Hepatocyte (in vitro differentiated cells): Measurements from ENCODE around the gene PRRC2C. TPM values are rescaled to one million over a fixed set of nuclear protein-coding genes. Genes with fewer than 3 reads are reported as not detected.

Experiments used
- DNase-seq: peaks from one replicate; pipeline ENCODE4 v3.0.0-alpha.2; 2016; ENCODE audit warnings: low spot score
- H2AFZ ChIP-seq: fragments of 200-600 bp; sonication (generic); 2 replicates; pipeline ENCODE4 v1.6.0; 2016; ENCODE audit warnings: antibody characterized with exemption, mild to moderate bottlenecking
- H3K27ac ChIP-seq: fragments of 200-600 bp; sonication (generic); 2 replicates; pipeline ENCODE4 v1.5.1; 2016; ENCODE audit warnings: mild to moderate bottlenecking
- H3K27me3 ChIP-seq: fragments of 200-600 bp; sonication (generic); 2 replicates; pipeline ENCODE4 v1.6.1; 2016
- H3K36me3 ChIP-seq: fragments of 200-600 bp; sonication (generic); replicated peaks from 2 replicates; pipeline ENCODE4 v1.5.1; 2016; ENCODE audit warnings: low read depth; ENCODE audit not compliant: insufficient read depth
- H3K4me1 ChIP-seq: fragments of 200-600 bp; sonication (generic); 2 replicates; pipeline ENCODE4 v1.5.1; 2016; ENCODE audit warnings: mild to moderate bottlenecking, moderate library complexity; ENCODE audit not compliant: insufficient read depth
- H3K4me2 ChIP-seq: fragments of 200-600 bp; sonication (generic); 2 replicates; pipeline ENCODE4 v1.6.0; 2016
- H3K4me3 ChIP-seq: fragments of 200-600 bp; sonication (generic); 2 replicates; pipeline ENCODE4 v1.5.1; 2016; ENCODE audit warnings: mild to moderate bottlenecking
- H3K79me2 ChIP-seq: fragments of 200-600 bp; sonication (generic); 2 replicates; pipeline ENCODE4 v1.6.0; 2017; ENCODE audit warnings: mild to moderate bottlenecking
- H3K9me2 ChIP-seq: fragments of 200-600 bp; sonication (generic); replicated peaks from 2 replicates; pipeline ENCODE4 v1.6.0; 2017; ENCODE audit warnings: mild to moderate bottlenecking; ENCODE audit not compliant: insufficient read depth
- H3K9me3 ChIP-seq: fragments of 200-600 bp; sonication (generic); 2 replicates; pipeline ENCODE4 v1.5.1; 2016; ENCODE audit warnings: low read depth, mild to moderate bottlenecking
- H4K20me1 ChIP-seq: fragments of 200-600 bp; sonication (generic); 2 replicates; pipeline ENCODE4 v1.6.0; 2016; ENCODE audit warnings: mild to moderate bottlenecking; ENCODE audit not compliant: insufficient read depth, poor library complexity, severe bottlenecking
- CTCF ChIP-seq: fragments of 200-600 bp; sonication (generic); IDR thresholded peaks from 2 replicates; pipeline ENCODE4 v1.5.1; 2016; ENCODE audit warnings: antibody characterized with exemption, mild to moderate bottlenecking; ENCODE audit not compliant: poor library complexity
- EZH2 ChIP-seq: fragments of 200-600 bp; sonication (generic); IDR thresholded peaks from 2 replicates; pipeline ENCODE4 v1.6.1; 2016; ENCODE audit warnings: antibody characterized with exemption, mild to moderate bottlenecking, borderline replicate concordance
- EZH2phosphoT487 ChIP-seq: fragments of 200-600 bp; sonication (generic); IDR thresholded peaks from one replicate; pipeline ENCODE4 v1.6.1; 2018; ENCODE audit warnings: antibody characterized with exemption, mild to moderate bottlenecking, low read depth, moderate library complexity; ENCODE audit not compliant: unreplicated experiment, severe bottlenecking
- WGBS: methylation state at CpG from one replicate; pipeline ENCODE4 v1.1.6; 2016; ENCODE audit warnings: low lambda C conversion rate; ENCODE audit errors: missing lambda C conversion rate; 5-methylcytosine and 5-hydroxymethylcytosine counted together
- polyA plus RNA-seq: library from polyadenylated mRNA; unstranded; fragments of >200 nt; fragmentation: Nextera tagmentation; extraction: Ambion mirVana; gene quantifications from 2 replicates; pipeline ENCODE4 v1.2.1, GENCODE V29; 2016
- total RNA-seq: library from RNA; depleted of rRNA; stranded (reverse); fragments of >200 nt; gene quantifications from 2 replicates; pipeline ENCODE4 v1.2.3, GENCODE V29; 2014

Gene PRRC2C
- total and polyA plus RNA-seq, 2 experiments from 2014 or later = 85.2 to 120 TPM

GRCh38 chr1:171484760-171485374 lies 463 bp upstream of the PRRC2C start:
- no peak for DNase-seq
- H3K27me3 ChIP-seq = no peaks in the 10 kb centered on the region
- peaks cover 20% of the 10 kb centered on the region for H3K4me1 ChIP-seq
- H2AFZ ChIP-seq = peak overlapping the region; percentile 89
- peak overlapping the region; percentile 70 for H3K4me2 ChIP-seq
- H3K4me3 ChIP-seq = peak overlapping the region; percentile 39
- H4K20me1 ChIP-seq = peaks cover 37% of the 10 kb centered on the region
- no peak for TF ChIP-seq EZH2
- WGBS = 48% methylated on average over 6 of the region's 6 CpGs
- peaks cover 44% of the 10 kb centered on the region for H3K79me2 ChIP-seq
- H3K36me3 ChIP-seq = no peaks in the 10 kb centered on the region
- H3K27ac ChIP-seq = peak overlapping the region; percentile 90
- H3K9me3 ChIP-seq = no peaks in the 10 kb centered on the region
- H3K9me2 ChIP-seq = no peaks in the 10 kb centered on the region

GRCh38 chr1:171486048-171486519 lies 754 bp downstream of the PRRC2C start:
- peaks cover 49% of the 10 kb centered on the region for H4K20me1 ChIP-seq
- no peaks in the 10 kb centered on the region for H3K36me3 ChIP-seq
- peaks cover 56% of the 10 kb centered on the region for H3K79me2 ChIP-seq
- peak overlapping the region; percentile 69 for H3K4me3 ChIP-seq
- no peaks in the 10 kb centered on the region for H3K27me3 ChIP-seq
- no peaks in the 10 kb centered on the region for H3K9me3 ChIP-seq
- peaks cover 20% of the 10 kb centered on the region for H3K4me1 ChIP-seq
- peak overlapping the region; percentile 99 for H3K27ac ChIP-seq
- TF ChIP-seq CTCF = no peak
- no peak for TF ChIP-seq EZH2phosphoT487
- no peak for TF ChIP-seq EZH2
- under 1% methylated on average over 16 of the region's 17 CpGs for WGBS
- peak overlapping the region; percentile 59 for H2AFZ ChIP-seq
- no peaks in the 10 kb centered on the region for H3K9me2 ChIP-seq
- no peak for DNase-seq
- H3K4me2 ChIP-seq = peak overlapping the region; percentile 83

GRCh38 chr1:171487038-171487437 lies 1.7 kb downstream of the PRRC2C start:
- no peak for DNase-seq
- H3K27me3 ChIP-seq = no peaks in the 10 kb centered on the region
- H3K9me3 ChIP-seq = no peaks in the 10 kb centered on the region
- H3K79me2 ChIP-seq = peaks cover 65% of the 10 kb centered on the region
- H3K4me2 ChIP-seq = peak overlapping the region; percentile 83
- no peaks in the 10 kb centered on the region for H3K9me2 ChIP-seq
- no peaks in the 10 kb centered on the region for H3K36me3 ChIP-seq
- H4K20me1 ChIP-seq = peaks cover 59% of the 10 kb centered on the region
- TF ChIP-seq EZH2phosphoT487 (no peak), CTCF (no peak), EZH2 (no peak)
- peak overlapping the region; percentile 99 for H3K27ac ChIP-seq
- peaks cover 20% of the 10 kb centered on the region for H3K4me1 ChIP-seq
- H3K4me3 ChIP-seq = peak overlapping the region; percentile 69
- no peak overlapping the region for H2AFZ ChIP-seq

GRCh38 chr1:171488190-171488929 lies 3.0 kb downstream of the PRRC2C start:
- Histone ChIP-seq H3K27ac (no peak overlapping the region), H4K20me1 (peaks cover 72% of the 10 kb centered on the region), H3K9me2 (no peaks in the 10 kb centered on the region), H3K4me1 (peaks cover 20% of the 10 kb centered on the region), H3K4me2 (peak overlapping the region; percentile 83), H3K36me3 (no peaks in the 10 kb centered on the region), H3K27me3 (no peaks in the 10 kb centered on the region), H3K4me3 (peak overlapping the region; percentile 69), H2AFZ (no peak overlapping the region), H3K79me2 (peaks cover 79% of the 10 kb centered on the region), H3K9me3 (no peaks in the 10 kb centered on the region)
- no peak for DNase-seq
- 77% methylated on average over 6 of the region's 6 CpGs for WGBS
- TF ChIP-seq EZH2 (no peak), EZH2phosphoT487 (no peak), CTCF (no peak)
